HCEC 1CT (cell line): ENCODE results near the gene NID2.
A peak's percentile ranks its signal among the peaks of the same experiment; 100 is the strongest.

Experiments
- DNase-seq: peaks from one replicate; pipeline ENCODE4 v3.0.0-alpha.2; 2017

The NID2 gene

GRCh38 chr14:52068615-52069306 lies at the start of gene NID2:
NID2 (minus strand) TSS chr14:52069059; CDS start chr14:52068994, 65 bp downstream.
- DNase-seq, result peak; percentile 97

- DNase-seq, result no peak
Measured at GRCh38 chr14:52117111-52117832, 48.4 kb upstream of the NID2 start.

- DNase-seq, result no peak
Measured at GRCh38 chr14:52115286-52115685, 46.4 kb upstream of the NID2 start.

GRCh38 chr14:52112336-52113018 lies 43.6 kb upstream of the NID2 start:
- DNase-seq, result peak; percentile 81

- peak; percentile 90 for DNase-seq
Measured at GRCh38 chr14:52111583-52111982, 42.7 kb upstream of the NID2 start.

- DNase-seq, result peak; percentile 87
Measured at GRCh38 chr14:52110441-52111086, 41.7 kb upstream of the NID2 start.

GRCh38 chr14:52108823-52109222 lies 40.0 kb upstream of the NID2 start:
- no peak for DNase-seq

GRCh38 chr14:52106840-52107239 lies 38.0 kb upstream of the NID2 start:
- DNase-seq, result no peak

GRCh38 chr14:52103416-52103815 lies 34.6 kb upstream of the NID2 start:
- no peak for DNase-seq

GRCh38 chr14:52095794-52096193 lies 26.9 kb upstream of the NID2 start:
- DNase-seq, result no peak

- DNase-seq, result no peak
Measured at GRCh38 chr14:52095336-52095735, 26.5 kb upstream of the NID2 start.

GRCh38 chr14:52094546-52095271 lies 25.9 kb upstream of the NID2 start:
- DNase-seq, result no peak

- no peak for DNase-seq
Measured at GRCh38 chr14:52091928-52092327, 23.1 kb upstream of the NID2 start.

GRCh38 chr14:52090936-52091335 lies 22.1 kb upstream of the NID2 start:
- no peak for DNase-seq

- DNase-seq, result no peak
Measured at GRCh38 chr14:52089218-52089617, 20.4 kb upstream of the NID2 start.

GRCh38 chr14:52086711-52087110 lies 17.9 kb upstream of the NID2 start:
- no peak for DNase-seq

GRCh38 chr14:52082903-52083302 lies 14.0 kb upstream of the NID2 start:
- DNase-seq, result no peak

GRCh38 chr14:52081964-52082363 lies 13.1 kb upstream of the NID2 start:
- DNase-seq, result no peak

- peak; percentile 97 for DNase-seq
Measured at GRCh38 chr14:52080808-52081755, 12.2 kb upstream of the NID2 start.

GRCh38 chr14:52080158-52080800 lies 11.4 kb upstream of the NID2 start:
- DNase-seq, result peak; percentile 80
